ENCODE measurements around the gene ZNF629. TPM values are rescaled to one million over a fixed set of nuclear protein-coding genes. Genes with fewer than 3 reads are reported as not detected.

ZNF629 gene
- total RNA-seq, 1 donor: 16.3 TPM

DNA sequence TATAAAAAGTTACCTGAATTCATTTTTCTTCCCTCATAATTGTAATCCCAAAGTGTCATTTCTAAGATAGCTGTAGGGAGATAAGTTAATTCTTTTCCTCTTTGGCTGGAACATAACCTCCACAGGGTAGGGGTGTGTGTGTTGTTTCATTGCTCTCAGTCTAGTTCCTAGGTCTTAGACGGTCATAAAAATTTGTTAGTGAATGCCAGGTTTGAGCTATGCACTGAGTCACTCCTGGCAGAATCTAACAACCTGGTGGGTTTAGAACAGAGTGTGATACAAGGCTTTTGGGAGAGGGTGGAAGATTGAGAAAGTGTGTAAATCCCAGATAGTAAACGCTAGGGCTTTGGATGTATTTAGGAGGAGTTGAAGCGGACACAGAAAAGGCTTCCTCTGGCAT, 39.7 kb downstream of the ZNF629 start:
- peak; percentile 89 for DNase-seq (ENCODE audit: insufficient read length, low spot score, missing footprints)
- peaks cover 24% of the 10 kb centered on the region for H3K79me2 ChIP-seq (ENCODE audit: insufficient read depth, low read length)

DNA sequence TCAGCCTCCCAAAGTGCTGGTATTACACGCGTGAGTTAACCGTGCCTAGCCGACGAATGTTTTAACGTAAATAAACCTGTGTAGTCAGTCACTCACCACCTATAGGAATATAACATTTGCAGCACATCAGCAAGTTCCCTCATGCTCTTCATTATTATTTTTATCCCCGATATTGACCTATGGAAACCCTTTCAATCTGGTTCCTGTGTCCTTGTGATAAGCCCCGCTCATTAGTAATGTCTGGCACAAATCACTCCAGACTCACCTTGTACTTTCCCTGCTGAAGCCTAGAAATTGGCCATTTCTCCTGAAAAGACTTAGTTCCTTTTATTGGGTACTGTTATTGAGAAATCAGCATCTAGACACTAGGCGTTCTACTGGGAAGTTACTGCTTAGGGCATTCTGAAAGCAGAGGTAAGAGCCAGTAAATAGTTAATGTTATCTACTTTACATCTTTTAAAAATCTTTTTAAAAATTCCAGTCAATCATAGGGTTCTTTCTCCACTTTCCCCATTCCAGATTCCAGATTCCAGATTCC, 40.3 kb downstream of the ZNF629 start:
- peaks cover 32% of the 10 kb centered on the region for H3K36me3 ChIP-seq (ENCODE audit: insufficient read depth, low read length)
- H2AFZ ChIP-seq (ENCODE audit: low read length): no peak overlapping the region
- H3K27me3 ChIP-seq (ENCODE audit: insufficient read depth, low read length): no peaks in the 10 kb centered on the region
- H3K4me3 ChIP-seq (ENCODE audit: insufficient read depth, low read length): no peak overlapping the region
- H3K27ac ChIP-seq (ENCODE audit: low read depth, low read length): peak overlapping the region; percentile 77
- H4K20me1 ChIP-seq (ENCODE audit: insufficient read depth, low read length): peaks cover 4% of the 10 kb centered on the region
- peaks cover 17% of the 10 kb centered on the region for H3K4me1 ChIP-seq (ENCODE audit: insufficient read depth, low read length)
- TF ChIP-seq, protein P1, sequence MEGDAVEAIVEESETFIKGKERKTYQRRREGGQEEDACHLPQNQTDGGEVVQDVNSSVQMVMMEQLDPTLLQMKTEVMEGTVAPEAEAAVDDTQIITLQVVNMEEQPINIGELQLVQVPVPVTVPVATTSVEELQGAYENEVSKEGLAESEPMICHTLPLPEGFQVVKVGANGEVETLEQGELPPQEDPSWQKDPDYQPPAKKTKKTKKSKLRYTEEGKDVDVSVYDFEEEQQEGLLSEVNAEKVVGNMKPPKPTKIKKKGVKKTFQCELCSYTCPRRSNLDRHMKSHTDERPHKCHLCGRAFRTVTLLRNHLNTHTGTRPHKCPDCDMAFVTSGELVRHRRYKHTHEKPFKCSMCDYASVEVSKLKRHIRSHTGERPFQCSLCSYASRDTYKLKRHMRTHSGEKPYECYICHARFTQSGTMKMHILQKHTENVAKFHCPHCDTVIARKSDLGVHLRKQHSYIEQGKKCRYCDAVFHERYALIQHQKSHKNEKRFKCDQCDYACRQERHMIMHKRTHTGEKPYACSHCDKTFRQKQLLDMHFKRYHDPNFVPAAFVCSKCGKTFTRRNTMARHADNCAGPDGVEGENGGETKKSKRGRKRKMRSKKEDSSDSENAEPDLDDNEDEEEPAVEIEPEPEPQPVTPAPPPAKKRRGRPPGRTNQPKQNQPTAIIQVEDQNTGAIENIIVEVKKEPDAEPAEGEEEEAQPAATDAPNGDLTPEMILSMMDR (IDR thresholded peaks at IDR 0.05; ENCODE audit: extremely low read depth, low read depth, low read length): no peak
- no peak for DNase-seq (ENCODE audit: insufficient read length, low spot score, missing footprints)
- no peak overlapping the region for H3K4me2 ChIP-seq (ENCODE audit: insufficient read depth, low read length)
- peaks cover 24% of the 10 kb centered on the region for H3K79me2 ChIP-seq (ENCODE audit: insufficient read depth, low read length)
- no peaks in the 10 kb centered on the region for H3K9me3 ChIP-seq (ENCODE audit: low read depth, low read length)

More for the DNA sequence above, 39.7 kb downstream of the ZNF629 start:
- TF ChIP-seq, protein P1 (IDR thresholded peaks at IDR 0.05; ENCODE audit: extremely low read depth, low read depth, low read length): no peak
- peaks cover 3% of the 10 kb centered on the region for H4K20me1 ChIP-seq (ENCODE audit: insufficient read depth, low read length)
- H3K27me3 ChIP-seq (ENCODE audit: insufficient read depth, low read length): no peaks in the 10 kb centered on the region
- H2AFZ ChIP-seq (ENCODE audit: low read length): peak overlapping the region; percentile 72
- H3K36me3 ChIP-seq (ENCODE audit: insufficient read depth, low read length): peaks cover 25% of the 10 kb centered on the region
- peak overlapping the region; percentile 77 for H3K27ac ChIP-seq (ENCODE audit: low read depth, low read length)
- H3K9me3 ChIP-seq (ENCODE audit: low read depth, low read length): no peaks in the 10 kb centered on the region
- H3K4me3 ChIP-seq (ENCODE audit: insufficient read depth, low read length): peak overlapping the region; percentile 79
- H3K4me1 ChIP-seq (ENCODE audit: insufficient read depth, low read length): peaks cover 13% of the 10 kb centered on the region
- H3K4me2 ChIP-seq (ENCODE audit: insufficient read depth, low read length): peak overlapping the region; percentile 88

- H3K4me1 ChIP-seq (ENCODE audit: insufficient read depth, low read length): peaks cover 33% of the 10 kb centered on the region
- no peak for DNase-seq (ENCODE audit: insufficient read length, low spot score, missing footprints)
- peaks cover 17% of the 10 kb centered on the region for H4K20me1 ChIP-seq (ENCODE audit: insufficient read depth, low read length)
- no peak overlapping the region for H3K27ac ChIP-seq (ENCODE audit: low read depth, low read length)
- H3K4me2 ChIP-seq (ENCODE audit: insufficient read depth, low read length): no peak overlapping the region
- peaks cover 16% of the 10 kb centered on the region for H3K79me2 ChIP-seq (ENCODE audit: insufficient read depth, low read length)
- TF ChIP-seq, protein P1 (IDR thresholded peaks at IDR 0.05; ENCODE audit: extremely low read depth, low read depth, low read length): no peak
- no peak overlapping the region for H3K4me3 ChIP-seq (ENCODE audit: insufficient read depth, low read length)
- H3K36me3 ChIP-seq (ENCODE audit: insufficient read depth, low read length): peaks cover 30% of the 10 kb centered on the region
- H2AFZ ChIP-seq (ENCODE audit: low read length): no peak overlapping the region
- H3K27me3 ChIP-seq (ENCODE audit: insufficient read depth, low read length): no peaks in the 10 kb centered on the region
- no peaks in the 10 kb centered on the region for H3K9me3 ChIP-seq (ENCODE audit: low read depth, low read length)
Observed at GRCh38 chr16:30745082-30745481, 41.9 kb downstream of the ZNF629 start.

GRCh38 chr16:30744183-30744582, 42.8 kb downstream of the ZNF629 start:
- H3K9me3 ChIP-seq (ENCODE audit: low read depth, low read length): no peaks in the 10 kb centered on the region
- no peak overlapping the region for H3K4me3 ChIP-seq (ENCODE audit: insufficient read depth, low read length)
- peaks cover 8% of the 10 kb centered on the region for H3K79me2 ChIP-seq (ENCODE audit: insufficient read depth, low read length)
- no peaks in the 10 kb centered on the region for H3K27me3 ChIP-seq (ENCODE audit: insufficient read depth, low read length)
- peaks cover 27% of the 10 kb centered on the region for H3K36me3 ChIP-seq (ENCODE audit: insufficient read depth, low read length)
- DNase-seq (ENCODE audit: insufficient read length, low spot score, missing footprints): no peak
- no peak overlapping the region for H2AFZ ChIP-seq (ENCODE audit: low read length)
- TF ChIP-seq, protein P1 (IDR thresholded peaks at IDR 0.05; ENCODE audit: extremely low read depth, low read depth, low read length): no peak
- peaks cover 21% of the 10 kb centered on the region for H4K20me1 ChIP-seq (ENCODE audit: insufficient read depth, low read length)
- peaks cover 36% of the 10 kb centered on the region for H3K4me1 ChIP-seq (ENCODE audit: insufficient read depth, low read length)
- no peak overlapping the region for H3K4me2 ChIP-seq (ENCODE audit: insufficient read depth, low read length)
- no peak overlapping the region for H3K27ac ChIP-seq (ENCODE audit: low read depth, low read length)

All from osteoblast (primary cell).